ENCODE data around the gene PAX5.
"Not testable (repeated sequence)": the region's sequence is repeated elsewhere in the genome, so short reads cannot be mapped to it uniquely, and the experiment has no call there.

Gene PAX5

DNA sequence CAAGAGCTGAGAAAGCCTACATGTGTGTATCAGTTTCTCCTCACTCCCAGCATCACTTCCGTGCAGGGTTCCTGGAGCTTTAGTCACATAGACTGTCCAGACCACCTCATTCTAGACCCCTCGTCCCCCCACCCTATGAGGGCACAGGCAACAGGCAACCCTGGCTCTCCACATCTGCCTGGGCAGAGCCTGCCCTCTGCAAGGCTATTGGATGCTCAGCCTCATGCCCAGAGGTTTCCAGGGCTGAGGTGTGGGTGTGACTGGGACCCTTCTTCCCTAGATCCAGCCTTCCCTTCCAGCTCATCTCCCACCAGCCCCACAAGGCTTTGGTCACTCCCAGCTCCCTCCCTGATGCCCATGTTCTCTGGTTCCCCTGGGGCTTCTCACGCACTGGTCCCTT lies 161.4 kb downstream of the PAX5 start:
- H3K4me3 ChIP-seq (IDR thresholded peaks at IDR 0.05; ENCODE audit: insufficient read depth, low read depth, low read length) = no peak overlapping the region
- H3K79me2 ChIP-seq (ENCODE audit: insufficient read depth, low read depth) = no peaks in the 10 kb centered on the region
- no peaks in the 10 kb centered on the region for H3K4me1 ChIP-seq (ENCODE audit: low read depth, poor library complexity, severe bottlenecking)
- H3K36me3 ChIP-seq (ENCODE audit: insufficient read depth) = no peaks in the 10 kb centered on the region
- H3K4me2 ChIP-seq = no peak overlapping the region
- H2AFZ ChIP-seq (ENCODE audit: low read depth) = no peak overlapping the region
- no peaks in the 10 kb centered on the region for H4K20me1 ChIP-seq (ENCODE audit: insufficient read depth)
- peaks cover 12% of the 10 kb centered on the region for H3K27me3 ChIP-seq (ENCODE audit: insufficient read depth, low read depth)
- H3K27ac ChIP-seq = no peak overlapping the region
- TF ChIP-seq, protein P1, sequence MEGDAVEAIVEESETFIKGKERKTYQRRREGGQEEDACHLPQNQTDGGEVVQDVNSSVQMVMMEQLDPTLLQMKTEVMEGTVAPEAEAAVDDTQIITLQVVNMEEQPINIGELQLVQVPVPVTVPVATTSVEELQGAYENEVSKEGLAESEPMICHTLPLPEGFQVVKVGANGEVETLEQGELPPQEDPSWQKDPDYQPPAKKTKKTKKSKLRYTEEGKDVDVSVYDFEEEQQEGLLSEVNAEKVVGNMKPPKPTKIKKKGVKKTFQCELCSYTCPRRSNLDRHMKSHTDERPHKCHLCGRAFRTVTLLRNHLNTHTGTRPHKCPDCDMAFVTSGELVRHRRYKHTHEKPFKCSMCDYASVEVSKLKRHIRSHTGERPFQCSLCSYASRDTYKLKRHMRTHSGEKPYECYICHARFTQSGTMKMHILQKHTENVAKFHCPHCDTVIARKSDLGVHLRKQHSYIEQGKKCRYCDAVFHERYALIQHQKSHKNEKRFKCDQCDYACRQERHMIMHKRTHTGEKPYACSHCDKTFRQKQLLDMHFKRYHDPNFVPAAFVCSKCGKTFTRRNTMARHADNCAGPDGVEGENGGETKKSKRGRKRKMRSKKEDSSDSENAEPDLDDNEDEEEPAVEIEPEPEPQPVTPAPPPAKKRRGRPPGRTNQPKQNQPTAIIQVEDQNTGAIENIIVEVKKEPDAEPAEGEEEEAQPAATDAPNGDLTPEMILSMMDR (conservative IDR thresholded peaks at IDR 0.05; ENCODE audit: low read depth, low read length) = no peak
- no peak overlapping the region for H3K9ac ChIP-seq

DNA sequence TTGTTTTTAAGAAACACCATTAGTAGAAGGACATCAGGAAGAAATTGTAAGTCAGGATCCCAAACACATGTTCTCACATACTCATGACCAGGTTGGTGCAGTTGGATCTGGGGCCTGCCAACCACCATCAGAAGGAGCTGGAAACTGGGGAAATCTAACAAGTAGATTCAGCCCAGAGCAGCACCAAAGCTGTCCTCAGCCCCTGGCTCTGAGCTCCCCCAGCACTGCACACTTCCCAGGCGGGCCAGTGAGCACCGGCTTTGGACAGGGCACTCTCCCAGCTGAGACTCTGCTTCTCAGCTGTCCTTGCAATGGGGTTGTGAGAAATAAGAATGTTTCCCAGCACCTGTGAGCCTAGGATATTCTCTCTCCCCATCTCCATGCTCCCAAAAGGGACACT lies 162.5 kb downstream of the PAX5 start:
- Histone ChIP-seq H2AFZ (ENCODE audit: low read depth) (no peak overlapping the region), H4K20me1 (ENCODE audit: insufficient read depth) (no peaks in the 10 kb centered on the region), H3K27me3 (ENCODE audit: insufficient read depth, low read depth) (peaks cover 12% of the 10 kb centered on the region), H3K4me2 (no peak overlapping the region), H3K4me1 (ENCODE audit: low read depth, poor library complexity, severe bottlenecking) (no peaks in the 10 kb centered on the region), H3K4me3 (IDR thresholded peaks at IDR 0.05; ENCODE audit: insufficient read depth, low read depth, low read length) (no peak overlapping the region), H3K79me2 (ENCODE audit: insufficient read depth, low read depth) (no peaks in the 10 kb centered on the region), H3K9ac (no peak overlapping the region), H3K27ac (no peak overlapping the region), H3K36me3 (ENCODE audit: insufficient read depth) (no peaks in the 10 kb centered on the region)
- TF ChIP-seq, protein P1 (conservative IDR thresholded peaks at IDR 0.05; ENCODE audit: low read depth, low read length) = no peak

DNA sequence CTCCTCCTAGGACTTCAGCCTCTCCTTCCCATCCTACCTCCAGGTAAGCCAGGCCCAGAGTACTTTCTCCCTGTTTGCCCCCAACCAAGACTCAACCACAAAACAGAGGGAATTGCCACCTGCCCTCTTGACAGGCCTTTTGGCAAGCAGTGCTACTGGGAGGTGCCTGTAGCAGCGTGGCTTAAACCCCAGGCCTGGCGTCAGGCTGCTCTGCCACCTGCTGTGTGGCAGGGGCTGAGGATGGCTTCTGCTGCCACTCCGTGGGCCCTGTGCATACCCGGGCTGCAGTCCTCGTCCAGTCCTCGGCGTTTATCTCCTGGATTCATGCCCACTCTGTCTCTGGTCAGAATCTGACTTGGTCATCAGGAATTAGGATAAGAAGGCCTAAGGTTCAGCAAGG lies 163.1 kb downstream of the PAX5 start:
- Histone ChIP-seq H3K9ac (no peak overlapping the region), H3K4me3 (IDR thresholded peaks at IDR 0.05; ENCODE audit: insufficient read depth, low read depth, low read length) (no peak overlapping the region), H3K4me2 (no peak overlapping the region), H2AFZ (ENCODE audit: low read depth) (no peak overlapping the region), H3K27ac (no peak overlapping the region), H3K36me3 (ENCODE audit: insufficient read depth) (no peaks in the 10 kb centered on the region), H3K27me3 (ENCODE audit: insufficient read depth, low read depth) (peaks cover 12% of the 10 kb centered on the region), H3K79me2 (ENCODE audit: insufficient read depth, low read depth) (no peaks in the 10 kb centered on the region), H4K20me1 (ENCODE audit: insufficient read depth) (no peaks in the 10 kb centered on the region), H3K4me1 (ENCODE audit: low read depth, poor library complexity, severe bottlenecking) (no peaks in the 10 kb centered on the region)
- TF ChIP-seq, protein P1 (conservative IDR thresholded peaks at IDR 0.05; ENCODE audit: low read depth, low read length) = no peak

DNA sequence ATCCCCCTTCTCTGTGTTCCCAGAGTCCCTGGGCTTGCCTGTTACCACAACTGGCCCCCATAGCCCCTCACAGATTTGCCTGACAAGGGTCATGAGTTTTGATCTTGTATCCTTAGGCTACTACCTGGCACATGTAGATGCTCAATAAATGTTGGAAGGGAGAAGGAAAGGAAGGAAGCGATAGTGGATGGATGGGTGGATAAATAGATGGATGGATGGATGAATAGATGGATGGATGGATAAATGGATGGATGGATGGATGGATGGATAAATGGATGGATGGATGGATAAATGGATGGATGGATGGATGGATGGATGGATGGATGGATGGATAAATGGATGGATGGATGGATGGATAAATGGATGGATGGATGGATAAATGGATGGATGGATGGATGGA lies 164.5 kb downstream of the PAX5 start:
- not testable (repeated sequence) for H3K4me2 ChIP-seq; H3K4me1 ChIP-seq (ENCODE audit: low read depth, poor library complexity, severe bottlenecking); H3K27ac ChIP-seq; H3K4me3 ChIP-seq (IDR thresholded peaks at IDR 0.05; ENCODE audit: insufficient read depth, low read depth, low read length); H3K9ac ChIP-seq; H4K20me1 ChIP-seq (ENCODE audit: insufficient read depth); H3K36me3 ChIP-seq (ENCODE audit: insufficient read depth); H3K79me2 ChIP-seq (ENCODE audit: insufficient read depth, low read depth); H2AFZ ChIP-seq (ENCODE audit: low read depth)
- H3K27me3 ChIP-seq (ENCODE audit: insufficient read depth, low read depth) = peaks cover 12% of the 10 kb centered on the region

DNA sequence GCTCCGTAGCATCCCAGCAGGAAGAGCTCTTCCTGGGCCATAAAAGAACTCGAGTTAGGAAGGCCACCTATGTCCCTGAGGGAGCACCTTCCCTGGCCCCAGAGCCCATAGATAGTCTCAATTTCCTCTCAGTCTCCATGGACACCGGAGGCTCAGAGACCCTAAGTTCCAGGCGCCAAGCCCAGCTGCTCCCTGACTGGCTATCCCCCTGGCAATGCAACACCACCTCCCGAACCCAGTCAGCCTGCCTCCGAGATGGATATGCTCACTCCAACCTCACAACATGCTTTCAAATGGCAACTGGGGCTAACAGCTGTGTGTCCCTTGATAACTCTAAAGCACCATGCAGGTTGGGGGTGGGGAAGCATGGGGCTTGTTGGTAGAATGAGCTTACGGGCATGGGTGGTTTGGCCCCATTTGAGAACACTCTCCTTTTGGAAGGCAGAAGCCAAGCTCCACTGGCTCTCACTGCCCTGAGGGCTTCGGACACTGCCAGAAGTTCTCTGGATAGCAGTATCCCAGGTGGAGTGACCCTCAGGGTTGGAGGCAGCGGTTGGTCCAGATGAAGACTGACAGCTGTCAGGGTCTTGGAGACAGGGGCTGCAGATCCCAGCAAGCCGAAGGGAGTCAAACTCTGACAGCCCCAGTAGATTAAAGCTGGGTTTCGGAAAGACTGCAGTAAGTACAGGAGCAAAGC lies 165.3 kb downstream of the PAX5 start:
- no peaks in the 10 kb centered on the region for H3K4me1 ChIP-seq (ENCODE audit: low read depth, poor library complexity, severe bottlenecking)
- H3K79me2 ChIP-seq (ENCODE audit: insufficient read depth, low read depth) = no peaks in the 10 kb centered on the region
- no peak overlapping the region for H3K4me2 ChIP-seq
- H3K27ac ChIP-seq = no peak overlapping the region
- H3K36me3 ChIP-seq (ENCODE audit: insufficient read depth) = no peaks in the 10 kb centered on the region
- TF ChIP-seq, protein P1 (conservative IDR thresholded peaks at IDR 0.05; ENCODE audit: low read depth, low read length) = no peak
- no peak overlapping the region for H3K9ac ChIP-seq
- no peaks in the 10 kb centered on the region for H4K20me1 ChIP-seq (ENCODE audit: insufficient read depth)
- H2AFZ ChIP-seq (ENCODE audit: low read depth) = no peak overlapping the region
- H3K27me3 ChIP-seq (ENCODE audit: insufficient read depth, low read depth) = peaks cover 12% of the 10 kb centered on the region
- no peak overlapping the region for H3K4me3 ChIP-seq (IDR thresholded peaks at IDR 0.05; ENCODE audit: insufficient read depth, low read depth, low read length)

Measured in KMS-11 (cell line).